Subcutaneous adipose tissue (tissue), 4 donors: ENCODE data around the gene PTRH1. TPM values are rescaled to one million over a fixed set of nuclear protein-coding genes. Genes with fewer than 3 reads are reported as not detected.

Experiments
- total RNA-seq, 4 donors: library from RNA; depleted of rRNA; stranded (reverse); fragments of >200 nt; gene quantifications; one replicate each; pipeline ENCODE4 v1.1.0, GENCODE V29; 2016
- TF ChIP-seq, protein P1 (sequence below): fragments of 450-650 bp; IDR thresholded peaks from one replicate; pipeline ENCODE4 v1.5.1; 2016; ENCODE audit warnings: low read depth, mild to moderate bottlenecking, control low read depth, antibody characterized with exemption, moderate library complexity

PTRH1 gene
- total RNA-seq, 4 donors from 2014 or later, result 9.9 to 32.8 (median 17.2) TPM

DNA sequence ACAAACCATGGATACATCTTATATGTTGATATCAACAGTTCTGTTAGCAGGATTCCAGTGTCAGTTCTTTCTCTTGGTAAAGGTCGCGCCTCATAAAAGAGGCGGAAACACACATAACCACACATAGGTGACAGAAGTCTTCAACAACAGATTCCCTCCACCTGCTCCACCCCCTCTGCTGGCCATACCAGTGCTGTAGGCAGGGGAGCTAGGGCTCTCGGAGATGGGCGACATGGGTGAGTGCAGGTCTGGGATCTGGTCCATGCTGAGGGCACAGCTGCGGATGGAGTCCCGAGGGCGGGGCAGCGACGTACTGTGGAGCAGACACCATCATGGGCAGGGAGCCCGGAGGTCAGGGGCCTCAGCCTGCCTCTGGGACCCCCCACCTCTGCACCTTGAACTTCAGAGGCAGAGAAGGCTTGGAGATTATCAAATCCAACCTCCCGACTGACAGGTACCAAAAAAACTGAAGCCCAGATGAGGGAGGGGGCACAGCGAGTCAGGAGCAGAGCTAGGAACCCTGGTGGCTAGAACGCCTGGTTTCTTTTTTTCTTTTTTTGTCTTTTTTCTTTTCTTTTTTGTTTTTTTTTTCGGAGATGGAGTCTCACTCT is 31.6 kb upstream of the PTRH1 start:
- TF ChIP-seq, protein P1, sequence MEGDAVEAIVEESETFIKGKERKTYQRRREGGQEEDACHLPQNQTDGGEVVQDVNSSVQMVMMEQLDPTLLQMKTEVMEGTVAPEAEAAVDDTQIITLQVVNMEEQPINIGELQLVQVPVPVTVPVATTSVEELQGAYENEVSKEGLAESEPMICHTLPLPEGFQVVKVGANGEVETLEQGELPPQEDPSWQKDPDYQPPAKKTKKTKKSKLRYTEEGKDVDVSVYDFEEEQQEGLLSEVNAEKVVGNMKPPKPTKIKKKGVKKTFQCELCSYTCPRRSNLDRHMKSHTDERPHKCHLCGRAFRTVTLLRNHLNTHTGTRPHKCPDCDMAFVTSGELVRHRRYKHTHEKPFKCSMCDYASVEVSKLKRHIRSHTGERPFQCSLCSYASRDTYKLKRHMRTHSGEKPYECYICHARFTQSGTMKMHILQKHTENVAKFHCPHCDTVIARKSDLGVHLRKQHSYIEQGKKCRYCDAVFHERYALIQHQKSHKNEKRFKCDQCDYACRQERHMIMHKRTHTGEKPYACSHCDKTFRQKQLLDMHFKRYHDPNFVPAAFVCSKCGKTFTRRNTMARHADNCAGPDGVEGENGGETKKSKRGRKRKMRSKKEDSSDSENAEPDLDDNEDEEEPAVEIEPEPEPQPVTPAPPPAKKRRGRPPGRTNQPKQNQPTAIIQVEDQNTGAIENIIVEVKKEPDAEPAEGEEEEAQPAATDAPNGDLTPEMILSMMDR, result no peak

DNA sequence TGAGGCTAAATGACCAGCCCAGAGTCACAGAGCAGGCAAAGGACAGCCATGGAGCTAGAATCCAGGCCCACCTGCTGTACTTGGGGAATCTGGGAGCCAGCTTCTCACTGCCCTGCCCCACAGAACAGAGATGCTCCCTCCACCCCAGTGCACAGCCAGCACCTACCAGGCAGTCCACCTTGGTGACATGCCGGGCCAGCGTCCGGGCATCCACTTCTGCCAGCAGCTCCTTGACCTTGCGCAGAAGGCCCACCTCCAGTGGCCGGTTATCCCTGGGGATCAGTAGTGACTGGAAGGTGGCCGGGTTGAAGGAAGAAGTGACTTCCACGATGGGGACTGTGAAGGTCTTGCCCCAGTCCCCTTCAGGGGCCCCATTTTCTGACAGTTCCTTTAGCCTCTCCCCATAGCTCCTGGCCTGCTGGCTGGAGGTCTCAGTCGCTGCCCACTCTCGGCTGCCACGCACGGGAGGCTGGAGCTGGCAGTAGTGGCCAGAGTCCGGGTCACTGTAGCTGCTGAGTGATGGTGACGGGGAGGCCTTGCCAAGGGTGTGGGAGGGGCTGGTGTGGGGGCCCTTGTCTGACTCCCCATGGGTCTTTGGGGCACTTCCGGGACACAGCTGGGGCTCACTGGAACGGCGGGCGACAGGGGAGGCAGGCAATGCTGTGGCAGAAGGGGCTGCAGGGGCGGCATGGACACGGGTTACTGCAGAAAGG is 29.1 kb upstream of the PTRH1 start:
- TF ChIP-seq, protein P1, result no peak

DNA sequence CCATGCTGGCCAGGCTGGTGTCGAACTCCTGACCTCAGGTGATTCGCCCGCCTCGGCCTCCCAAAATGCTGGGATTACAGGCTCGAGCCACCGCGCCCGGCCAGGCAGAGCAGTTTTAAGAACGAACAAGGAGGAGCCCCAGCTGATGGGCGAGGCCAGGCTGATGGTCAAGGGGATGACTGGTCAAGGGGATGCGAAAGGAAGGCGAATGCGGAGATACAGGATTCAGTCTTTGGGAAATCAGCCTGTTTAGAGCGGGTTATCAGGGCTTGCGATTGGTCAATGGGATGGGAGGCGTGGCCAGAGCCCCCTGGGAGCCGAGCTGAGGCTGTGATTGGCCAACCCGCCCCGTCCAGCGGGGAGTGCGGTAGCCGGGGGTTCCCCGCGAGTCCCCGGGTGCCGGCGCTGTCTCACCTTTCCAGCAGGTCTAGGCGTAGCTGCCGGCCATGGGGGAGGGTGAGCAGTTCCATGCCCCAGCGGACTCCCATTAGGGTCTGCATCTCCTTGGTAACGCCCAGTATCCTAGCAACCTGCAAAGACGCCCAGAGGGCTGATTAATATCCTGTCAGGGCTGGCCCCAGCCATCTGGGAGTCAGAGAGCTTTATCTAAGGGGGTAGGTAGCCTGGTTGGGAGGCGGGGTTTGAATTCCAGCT is 27.1 kb upstream of the PTRH1 start:
- TF ChIP-seq, protein P1, result no peak

DNA sequence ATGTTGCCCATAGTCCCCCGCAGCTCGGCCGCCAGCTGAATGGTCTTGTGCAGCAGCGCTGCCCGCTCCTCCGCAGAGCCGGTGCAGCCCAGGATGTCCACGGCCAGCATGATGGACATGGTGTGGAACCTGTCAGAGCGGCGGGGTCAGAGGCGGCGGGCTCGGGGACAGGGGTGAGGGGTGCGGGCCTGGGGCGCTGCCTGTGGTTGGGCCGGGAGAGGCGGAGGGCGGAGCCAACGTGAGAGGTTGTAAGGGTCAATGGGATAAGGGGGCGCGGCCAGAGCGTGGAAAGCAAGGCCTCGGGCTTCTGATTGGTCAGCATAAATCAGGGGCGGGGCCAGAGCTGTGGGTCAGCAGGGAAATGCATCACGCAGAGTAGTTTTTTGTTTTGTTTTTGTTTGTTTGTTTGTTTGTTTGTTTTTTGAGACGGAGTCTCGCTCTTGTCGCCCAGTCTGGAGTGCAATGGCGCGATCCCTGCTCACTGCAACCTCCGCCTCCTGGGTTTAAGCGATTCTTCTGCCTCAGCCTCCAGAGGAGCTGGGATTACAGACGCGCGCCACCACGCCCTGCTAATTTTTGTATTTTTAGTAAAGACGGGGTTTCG is 26.5 kb upstream of the PTRH1 start:
- TF ChIP-seq, protein P1, result no peak

DNA sequence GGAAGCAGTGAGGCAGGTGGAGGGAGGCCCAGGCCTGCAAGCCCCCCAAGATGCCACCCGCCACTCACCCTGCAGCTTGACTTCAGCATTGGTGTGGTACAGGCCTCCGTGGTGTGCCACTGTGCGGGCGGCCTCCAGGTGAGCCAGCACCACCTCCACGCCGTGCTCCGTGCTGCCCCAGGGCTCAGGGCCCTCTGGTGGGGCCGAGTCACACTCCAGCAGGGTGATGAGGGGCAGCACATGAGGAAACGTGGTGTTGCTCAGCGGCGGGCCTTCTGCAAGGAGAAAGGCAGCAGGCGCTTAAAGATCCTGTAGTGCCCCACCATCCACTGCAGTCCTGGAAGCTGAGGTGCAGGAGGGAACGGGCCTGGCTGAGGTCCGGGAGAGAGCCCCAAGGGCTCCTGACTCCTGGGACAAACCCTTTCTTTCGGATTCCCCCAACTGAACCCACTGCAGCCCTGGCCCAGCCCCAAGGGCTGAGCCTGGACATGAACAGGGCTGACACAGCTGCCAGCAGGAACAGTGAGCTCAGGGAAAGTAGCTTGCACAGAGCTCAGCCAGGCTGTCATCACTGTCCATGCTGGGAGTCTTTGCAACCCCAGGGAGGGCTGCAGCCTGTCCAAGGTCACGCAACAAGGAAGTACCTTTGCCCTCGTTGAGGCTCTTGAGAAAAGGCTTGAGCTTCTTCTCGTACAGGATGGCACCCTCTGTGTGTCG is 24.3 kb upstream of the PTRH1 start:
- TF ChIP-seq, protein P1, result no peak

DNA sequence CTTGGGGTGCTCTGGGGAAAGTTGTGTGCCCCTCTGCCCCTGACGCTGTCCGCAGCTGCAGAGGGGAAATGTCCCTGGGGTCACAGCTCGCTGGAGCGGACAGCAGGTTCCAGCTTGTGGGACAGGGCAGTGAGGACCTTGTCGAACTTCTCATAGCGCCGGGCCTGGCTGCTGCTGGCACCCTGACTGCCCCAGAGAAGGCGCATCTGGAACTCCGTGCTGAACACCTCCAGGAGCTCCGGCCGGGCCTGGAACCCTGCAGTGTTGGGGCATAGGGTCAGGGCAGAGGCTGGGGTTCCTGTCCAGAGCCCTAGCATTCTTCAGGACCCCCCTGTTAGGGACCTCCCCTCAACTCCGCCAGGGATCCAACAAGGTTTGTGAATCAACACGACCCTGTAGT is 23.2 kb upstream of the PTRH1 start:
- TF ChIP-seq, protein P1, result no peak
